NCI-H524 (cell line): ENCODE measurements around the gene WDR90.
A peak's percentile ranks its signal among the peaks of the same experiment; 100 is the strongest.
"Not testable (repeated sequence)": the region's sequence is repeated elsewhere in the genome, so short reads cannot be mapped to it uniquely, and the experiment has no call there.

ENCODE experiments used
- DNase-seq, 2 experiments: peaks; one replicate each; lab custom pipeline; 2025; lab: John Stamatoyannopoulos, UW

WDR90 gene

DNA sequence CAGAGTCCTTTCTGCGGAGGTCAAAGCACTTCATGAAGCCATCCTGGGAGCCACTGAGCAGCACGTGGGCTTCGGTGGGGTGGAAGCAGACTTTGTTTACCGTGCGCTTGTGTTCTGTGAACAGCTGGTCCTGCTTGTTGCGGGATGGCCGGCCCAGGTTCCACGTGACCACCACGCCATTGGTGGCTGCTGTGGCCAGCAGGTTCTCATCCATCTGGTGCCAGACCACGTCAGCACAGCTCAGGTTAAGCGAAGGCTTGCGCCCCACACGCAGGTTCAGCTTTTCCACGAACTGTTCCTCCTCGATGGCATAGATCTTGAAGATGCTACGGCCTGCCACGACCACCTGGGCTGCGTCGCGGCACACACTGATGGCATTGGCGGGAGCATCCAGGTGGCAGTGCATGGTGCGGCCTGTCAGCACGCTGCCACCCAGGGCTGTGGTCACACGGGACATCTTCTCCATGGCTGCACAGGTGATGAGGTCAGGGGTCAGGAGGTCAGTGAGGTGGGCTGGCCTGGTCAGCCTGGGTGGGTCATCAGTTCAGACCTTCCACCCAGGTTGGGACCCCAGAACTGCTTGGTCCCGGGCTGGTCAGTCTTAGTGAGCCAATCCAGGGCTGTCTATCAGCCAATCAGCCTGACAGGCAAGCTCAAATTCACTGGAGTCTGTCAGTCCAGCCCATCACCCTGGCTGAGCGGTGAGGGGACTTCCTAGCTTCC, 40.2 kb downstream of the WDR90 start:
- DNase-seq, result no peak

DNA sequence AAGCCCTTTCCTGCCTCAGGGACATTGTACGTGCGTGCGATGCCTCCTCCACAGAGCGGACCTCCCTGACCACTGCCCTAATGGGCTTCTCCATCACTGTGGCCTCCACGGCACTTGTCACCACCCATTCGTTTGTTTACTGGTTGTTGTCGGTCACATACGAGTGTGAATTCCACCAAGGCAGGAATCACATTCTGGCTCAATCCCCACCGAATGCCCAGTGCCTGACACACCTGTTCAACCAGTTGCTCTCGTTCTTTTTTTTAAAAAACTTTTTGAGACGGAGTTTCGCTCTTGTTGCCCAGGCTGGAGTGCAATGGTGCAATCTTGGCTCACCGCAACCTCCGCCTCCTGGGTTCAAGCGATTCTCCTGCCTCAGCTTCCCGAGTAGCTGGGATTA, 42.1 kb downstream of the WDR90 start:
- not testable (repeated sequence) for DNase-seq

DNA sequence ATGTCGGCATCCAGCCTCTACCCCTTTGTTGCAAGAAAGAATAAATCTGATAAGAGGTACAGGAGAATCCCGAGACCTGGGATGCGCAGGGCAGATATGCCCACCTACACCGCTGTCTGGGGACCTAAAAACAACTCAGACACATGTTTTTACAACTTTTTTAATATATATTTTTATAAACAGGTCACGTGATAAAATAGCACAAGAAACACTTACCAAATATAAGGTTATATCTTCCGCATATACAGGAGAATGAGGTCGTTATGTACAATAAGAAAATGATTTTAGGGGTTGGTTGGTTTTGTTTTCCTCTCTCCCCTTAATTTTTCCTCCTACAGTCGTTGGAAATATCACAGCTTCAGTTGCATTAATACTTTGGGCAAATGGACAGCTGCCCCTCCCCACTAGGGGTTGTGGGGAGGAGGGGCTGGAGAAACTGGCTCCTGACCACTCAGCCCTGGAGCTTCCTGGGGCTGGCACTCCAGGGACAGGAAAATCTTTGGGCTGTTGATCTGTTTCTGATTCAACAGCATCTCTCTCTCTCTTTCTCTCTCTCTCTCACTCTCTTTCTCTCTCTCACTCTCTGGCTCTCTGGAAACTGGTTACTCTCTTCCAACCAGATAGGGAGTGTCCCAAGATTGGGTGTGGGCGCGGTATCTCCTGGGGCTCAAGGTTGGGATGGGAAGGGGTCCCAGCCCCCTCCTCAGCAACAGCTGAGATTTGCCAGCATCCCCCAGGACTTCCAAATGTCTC, 43.4 kb downstream of the WDR90 start:
- DNase-seq, result no peak

DNA sequence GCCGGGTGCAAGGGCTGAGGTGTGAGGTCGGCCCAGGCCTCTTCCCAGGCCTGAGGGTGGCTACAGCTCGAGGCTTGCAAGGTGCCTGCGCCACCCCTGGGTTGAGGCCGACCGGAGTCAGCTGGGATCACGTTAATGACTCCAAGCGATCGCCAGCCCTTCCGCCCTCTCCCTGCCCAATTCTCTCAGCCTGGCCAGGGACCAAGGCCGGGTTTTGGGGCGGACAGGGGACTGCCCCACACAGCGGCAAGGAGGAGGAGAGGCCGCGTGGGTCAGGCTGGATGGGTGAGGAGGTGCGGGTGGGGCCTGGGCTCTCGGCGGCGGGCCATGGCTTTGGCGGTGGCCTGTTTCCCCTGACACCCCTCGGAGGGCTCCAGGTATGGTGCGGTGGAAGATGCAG, 44.2 kb downstream of the WDR90 start:
- DNase-seq, result no peak

DNA sequence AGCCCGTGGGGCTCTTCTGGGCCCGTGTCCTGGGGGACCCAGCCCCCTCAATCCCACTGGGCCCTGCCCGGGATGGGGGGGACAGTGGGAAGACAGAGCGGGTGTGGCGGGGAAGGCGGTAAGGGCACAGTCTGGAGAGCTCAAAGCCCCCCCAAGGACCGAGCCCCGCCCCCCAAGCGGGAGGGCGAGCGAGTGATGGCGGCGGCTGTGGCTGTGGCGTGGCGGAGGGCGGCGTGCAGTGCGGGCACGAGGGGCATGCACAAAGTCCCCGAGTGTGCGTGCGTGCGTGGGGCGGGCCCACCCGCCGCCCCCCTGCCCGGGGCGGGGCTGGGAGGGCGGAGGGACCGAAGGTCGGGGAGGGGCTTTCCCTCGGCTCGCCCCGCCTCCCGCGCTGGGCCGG, 44.6 kb downstream of the WDR90 start:
- DNase-seq, result no peak

DNA sequence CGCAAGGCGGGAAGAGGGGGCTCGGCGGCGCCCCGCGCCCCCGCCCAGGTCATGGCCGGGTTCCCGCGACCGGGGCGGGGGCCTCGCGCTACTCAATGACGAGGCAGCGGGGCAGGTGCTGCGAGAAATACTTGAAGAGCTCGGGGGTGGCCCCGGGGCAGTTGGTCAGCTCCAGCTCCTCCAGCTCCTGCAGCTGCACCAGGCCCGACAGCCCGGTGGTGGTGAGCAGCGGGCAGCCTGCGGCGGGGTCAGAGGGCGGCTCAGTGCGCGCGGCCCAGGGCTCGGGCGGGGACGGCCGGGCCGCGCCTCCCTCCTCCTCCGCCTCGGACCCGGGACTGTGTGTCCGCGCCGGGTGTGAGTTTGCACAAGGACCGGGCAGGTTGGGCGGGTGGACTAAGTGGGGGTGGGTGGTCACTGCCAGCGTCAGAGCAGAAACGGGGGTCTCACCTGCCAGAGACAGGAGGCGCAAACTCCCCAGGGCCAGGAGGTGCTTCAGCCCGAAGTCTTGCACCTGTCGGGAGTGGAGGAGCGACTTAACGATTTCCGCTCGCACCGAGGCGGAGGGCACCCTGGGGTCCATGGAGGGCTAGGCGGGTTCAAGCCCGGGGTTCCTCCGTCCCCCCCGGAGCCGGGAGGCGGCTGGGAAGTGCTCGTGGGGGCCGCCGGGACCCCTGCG, 45.2 kb downstream of the WDR90 start:
- no peak for DNase-seq

DNA sequence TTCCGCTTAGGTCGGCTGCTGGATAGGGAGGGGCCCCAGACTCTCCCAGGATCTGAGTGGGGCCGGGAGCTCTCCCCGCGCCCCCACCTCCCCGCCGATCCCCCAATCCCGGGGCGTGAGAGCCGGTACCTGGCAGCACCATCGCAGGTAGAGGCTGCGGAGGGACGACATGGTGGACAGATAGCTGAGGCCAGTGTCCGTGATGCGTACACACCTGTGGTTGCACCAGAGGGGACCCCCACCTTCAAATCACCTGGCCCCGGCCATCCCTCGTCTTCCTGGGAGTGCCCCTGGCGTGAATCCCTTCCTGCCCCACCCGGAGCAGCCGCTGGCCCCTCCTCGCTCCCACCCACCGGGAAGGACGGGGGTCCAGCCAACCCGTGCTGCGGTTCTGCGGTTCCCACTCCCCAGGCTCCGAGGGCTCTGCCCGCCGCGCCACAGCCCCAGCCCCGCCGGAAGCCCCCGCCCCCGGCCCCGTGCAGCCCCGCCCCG, 45.7 kb downstream of the WDR90 start:
- no peak for DNase-seq

DNA sequence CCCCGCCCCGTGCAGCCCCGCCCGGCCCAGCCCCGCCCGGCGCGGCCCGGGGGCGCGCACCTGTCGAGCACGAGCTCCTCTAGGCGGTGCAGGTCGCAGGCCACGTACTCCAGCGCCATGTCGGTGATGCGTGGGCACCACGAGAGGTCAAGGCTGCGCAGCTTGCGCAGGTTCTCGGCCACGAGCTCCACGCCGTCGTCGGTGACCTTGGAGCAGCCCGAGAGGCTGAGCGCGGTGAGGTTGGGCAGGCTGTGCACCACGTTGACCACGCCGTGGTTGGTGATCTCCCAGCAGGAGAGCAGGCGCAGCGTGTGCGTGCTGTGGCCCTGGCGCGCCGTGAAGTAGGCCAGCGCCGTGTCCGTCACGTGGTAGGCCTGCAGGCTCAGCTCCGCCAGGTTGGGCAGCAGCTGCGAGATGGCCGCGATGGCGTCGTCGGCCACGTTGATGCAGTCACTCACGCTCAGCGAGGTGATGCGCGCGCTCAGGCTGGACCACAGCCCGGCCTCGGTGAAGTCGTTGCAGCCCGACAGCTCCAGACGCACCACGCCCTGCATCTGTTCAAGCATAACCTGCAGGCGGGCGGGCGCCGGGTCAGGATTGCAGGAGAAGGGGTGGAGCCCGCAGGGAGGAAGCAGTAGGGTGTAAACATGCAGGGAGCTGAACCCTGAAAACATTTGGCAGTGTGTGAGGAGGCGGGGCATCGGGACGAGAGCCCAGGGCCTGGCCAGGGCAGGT, 46.4 kb downstream of the WDR90 start:
- no peak for DNase-seq

DNA sequence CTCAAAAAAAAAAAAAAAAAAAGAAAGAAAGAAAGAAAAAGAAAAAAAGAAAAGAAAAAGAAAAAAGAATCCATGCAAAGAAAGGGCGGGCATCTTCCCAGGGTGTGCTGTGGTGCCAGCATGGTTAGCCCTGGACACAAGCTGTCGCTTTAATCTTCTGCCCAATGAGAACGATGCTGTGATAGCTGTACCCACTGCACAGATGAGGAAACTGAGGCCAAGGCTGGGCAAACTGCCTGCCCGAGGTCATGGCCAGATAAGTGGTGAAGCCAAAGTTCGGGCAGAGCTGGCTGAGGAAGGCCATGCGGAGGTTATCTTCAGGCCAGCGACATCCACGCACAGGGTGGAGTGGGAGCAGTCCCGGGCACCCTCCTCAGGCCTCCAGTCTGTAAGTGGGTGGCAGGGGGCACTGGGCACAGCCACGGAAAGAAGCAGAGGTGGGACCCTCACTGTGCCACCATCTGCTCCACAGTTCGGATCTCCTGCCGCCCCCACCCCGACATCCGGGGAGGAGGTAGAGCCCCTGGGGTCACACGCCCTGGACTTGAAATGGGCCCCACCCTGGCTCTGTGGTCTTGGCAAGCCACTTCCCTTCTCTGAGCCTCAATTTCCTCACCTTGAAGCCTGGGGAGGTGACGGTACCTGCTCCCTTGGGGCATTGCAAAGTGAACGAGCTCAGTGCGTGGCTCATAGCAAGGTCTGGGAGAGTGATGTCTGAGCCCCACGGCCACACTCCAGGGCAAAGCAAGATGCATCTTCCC, 49.9 kb downstream of the WDR90 start:
- no peak for DNase-seq

DNA sequence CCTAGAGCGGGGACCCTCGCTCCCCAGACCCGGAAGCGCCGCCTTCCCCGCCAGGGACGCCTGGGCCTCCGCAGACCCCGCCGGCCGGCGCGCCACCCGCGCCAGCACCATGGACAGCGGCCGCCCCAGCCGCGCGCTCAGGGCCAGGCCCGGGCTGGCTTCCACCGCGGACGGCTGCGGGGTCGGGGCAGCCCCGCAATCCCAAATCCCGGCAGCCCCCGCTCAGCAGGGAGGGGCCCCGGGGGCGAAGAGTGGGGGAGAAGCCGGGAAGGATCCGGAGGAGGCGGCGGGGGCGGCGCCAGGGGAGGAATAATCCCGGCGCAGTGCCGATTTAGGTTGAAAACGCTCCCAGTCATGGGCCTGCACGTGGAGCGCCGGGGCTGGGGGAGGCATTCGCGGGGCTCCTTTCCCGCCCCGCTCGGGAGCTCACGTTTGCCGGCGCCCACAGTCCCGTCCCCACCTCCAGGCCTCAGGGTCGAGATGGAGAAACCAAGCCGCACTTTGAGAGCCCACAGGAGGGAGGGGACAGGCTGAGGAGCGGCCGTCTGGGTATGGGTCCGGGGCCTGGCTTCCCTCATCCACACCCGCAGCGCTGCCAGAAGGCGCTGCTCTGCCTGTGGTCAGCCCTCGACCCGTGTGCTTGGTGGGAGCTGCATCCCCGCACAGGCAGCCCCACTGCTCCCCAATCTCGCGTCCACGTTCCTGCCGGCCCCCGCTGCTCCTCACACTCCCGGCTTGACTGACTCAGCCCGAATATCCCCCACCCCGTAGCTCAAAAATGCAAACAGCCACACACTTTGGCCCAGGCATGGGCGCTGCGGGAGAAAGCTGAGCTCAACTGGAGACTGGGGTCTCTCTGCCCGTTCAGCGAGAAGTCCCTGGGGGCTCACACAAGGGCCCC, 51.8 kb downstream of the WDR90 start:
- DNase-seq, result no peak

DNA sequence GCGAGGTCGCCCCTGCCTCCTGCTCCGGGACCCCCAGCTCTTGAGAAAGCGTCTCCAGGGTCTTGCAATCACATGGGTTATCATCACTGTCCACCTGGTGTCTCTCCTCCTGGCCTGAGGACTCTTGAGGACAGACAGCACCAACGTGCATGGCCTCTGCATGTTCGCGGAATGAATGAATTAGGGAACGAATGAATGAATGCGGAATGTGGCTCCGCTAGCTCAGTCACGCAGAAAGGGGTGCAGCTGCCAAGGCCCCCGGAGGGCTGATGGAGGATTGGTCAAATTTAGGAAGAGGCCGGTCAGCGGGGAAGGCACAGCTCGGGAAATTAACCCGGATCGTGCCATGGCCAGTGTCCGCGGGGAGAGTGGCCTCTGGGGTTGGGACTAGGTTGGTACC, 53.2 kb downstream of the WDR90 start:
- no peak for DNase-seq

DNA sequence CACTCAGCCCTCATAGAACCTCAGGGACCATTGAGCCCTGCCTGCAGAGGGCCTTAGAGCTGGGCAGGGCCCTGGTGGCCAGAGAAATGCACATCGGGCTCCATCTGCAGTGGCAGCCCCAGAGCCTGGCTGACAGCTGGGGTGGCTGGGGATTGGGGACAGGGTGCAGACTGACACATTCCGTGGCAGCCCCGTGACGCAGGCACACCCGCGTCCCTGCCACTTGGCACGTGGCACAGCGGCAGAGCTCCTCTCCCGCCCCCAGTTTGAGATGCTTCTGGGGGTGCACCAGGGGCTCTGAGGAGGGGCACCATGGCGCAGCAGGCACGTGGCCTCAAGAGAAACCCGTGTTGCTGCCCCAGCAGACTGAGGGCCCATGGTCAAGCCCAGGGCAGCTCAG, 54.2 kb downstream of the WDR90 start:
- DNase-seq, result no peak

DNA sequence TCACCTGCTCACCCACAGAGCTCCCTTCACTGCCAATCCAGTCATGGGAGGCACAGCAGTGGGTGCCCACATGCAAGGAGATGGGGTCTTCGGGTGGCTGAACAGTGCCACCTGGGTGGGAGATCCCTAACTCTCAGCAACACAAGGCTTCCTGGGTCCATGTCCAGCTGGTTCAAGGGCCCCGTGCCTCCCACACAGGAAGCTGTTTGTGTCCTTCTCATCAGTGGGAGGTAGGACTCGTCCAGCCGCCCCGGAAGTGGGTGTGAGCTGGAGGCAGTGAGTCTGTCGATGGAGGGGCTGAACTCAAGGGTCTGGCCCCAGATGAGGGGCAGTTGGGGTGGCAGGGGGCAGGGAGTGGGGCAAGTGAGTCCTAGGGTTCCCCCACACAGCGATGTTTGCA, 54.9 kb downstream of the WDR90 start:
- DNase-seq, result no peak

DNA sequence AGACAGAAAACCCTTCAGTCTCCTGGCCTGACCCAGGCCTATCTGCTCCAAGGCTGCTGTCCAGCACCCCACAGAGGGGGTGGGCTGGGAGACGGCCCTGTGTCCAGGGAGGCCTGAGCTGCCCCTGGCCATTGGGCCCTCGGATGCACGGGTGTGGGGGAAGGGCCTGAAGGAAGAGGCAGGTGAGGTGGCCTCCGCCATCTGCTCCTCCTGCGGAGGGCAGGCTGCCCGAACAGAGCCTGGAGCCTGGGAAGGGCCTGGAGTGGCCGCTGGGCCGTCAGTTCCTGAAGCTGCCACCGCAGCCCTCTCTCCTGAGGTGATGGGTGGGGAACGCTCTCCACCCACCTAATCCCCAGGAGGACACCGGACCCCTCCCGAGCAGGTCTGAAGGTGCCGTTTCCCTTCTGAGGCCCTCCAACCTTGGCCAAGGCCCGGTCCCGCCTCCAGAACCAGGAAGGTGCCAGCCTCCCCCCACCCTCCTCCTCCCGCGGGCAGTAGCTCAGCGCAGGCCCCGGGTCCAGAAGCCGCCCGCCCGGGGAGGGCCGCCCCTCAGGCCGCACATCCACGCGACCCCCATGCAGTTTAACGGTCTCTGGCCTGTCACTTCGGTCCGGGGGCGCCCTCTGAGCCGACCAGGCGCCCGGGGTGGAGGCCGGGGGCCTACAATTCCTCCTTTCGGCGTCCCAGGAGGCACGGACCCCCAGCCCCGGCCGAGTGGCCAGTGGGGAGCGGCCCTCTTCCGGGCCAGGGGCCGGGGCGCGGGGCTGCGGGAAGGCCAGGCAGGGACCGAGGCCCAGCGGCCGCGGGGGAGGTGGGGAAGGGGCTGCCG, 55.6 kb downstream of the WDR90 start:
- DNase-seq, result peak in 1 of 2 experiments; percentile 35

DNA sequence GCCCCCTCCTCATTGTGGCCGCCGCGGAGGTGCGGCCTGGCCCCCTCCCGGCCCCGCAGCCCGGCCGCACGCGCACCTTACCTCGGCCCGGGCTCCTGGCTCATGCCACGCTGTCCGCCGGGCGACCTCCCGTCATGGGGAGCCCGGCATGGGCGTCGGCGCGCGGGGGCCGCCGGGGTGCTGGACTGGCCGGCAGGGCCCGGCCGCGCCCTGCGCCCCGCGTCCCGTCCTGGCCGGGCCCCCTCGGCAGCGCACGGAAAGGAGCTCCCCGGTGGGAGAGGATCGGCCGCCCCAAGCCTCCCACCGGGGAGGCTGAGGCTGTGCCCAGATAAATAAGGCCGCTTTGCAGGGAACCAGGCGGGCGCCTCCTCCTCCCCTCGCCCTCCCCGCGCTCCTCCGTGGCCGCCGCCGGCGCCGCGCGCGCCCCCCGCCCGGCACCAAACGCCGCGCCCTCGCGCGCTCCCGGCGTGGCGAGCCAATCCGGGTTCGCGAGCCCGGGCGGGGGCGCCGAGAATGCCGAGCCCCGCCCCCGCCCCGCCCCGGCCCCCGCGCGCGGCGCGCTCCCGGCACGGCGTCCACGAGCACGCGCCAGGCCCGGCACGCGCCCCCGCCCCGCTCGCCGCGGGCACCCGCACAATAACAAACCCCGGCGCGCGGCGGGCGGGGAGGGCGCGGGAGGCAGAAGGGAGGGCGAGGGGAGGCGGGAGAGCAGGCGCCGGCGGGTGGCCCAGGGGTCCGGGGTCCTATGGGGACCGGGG, 56.4 kb downstream of the WDR90 start, which contains the start of gene FBXL16:
TSS of gene FBXL16 (minus strand) at position 371 of the 758 bp plus-strand sequence. CDS start 8,396 bp downstream, outside the sequence.
- peak; percentile 53 to 85 for DNase-seq

DNA sequence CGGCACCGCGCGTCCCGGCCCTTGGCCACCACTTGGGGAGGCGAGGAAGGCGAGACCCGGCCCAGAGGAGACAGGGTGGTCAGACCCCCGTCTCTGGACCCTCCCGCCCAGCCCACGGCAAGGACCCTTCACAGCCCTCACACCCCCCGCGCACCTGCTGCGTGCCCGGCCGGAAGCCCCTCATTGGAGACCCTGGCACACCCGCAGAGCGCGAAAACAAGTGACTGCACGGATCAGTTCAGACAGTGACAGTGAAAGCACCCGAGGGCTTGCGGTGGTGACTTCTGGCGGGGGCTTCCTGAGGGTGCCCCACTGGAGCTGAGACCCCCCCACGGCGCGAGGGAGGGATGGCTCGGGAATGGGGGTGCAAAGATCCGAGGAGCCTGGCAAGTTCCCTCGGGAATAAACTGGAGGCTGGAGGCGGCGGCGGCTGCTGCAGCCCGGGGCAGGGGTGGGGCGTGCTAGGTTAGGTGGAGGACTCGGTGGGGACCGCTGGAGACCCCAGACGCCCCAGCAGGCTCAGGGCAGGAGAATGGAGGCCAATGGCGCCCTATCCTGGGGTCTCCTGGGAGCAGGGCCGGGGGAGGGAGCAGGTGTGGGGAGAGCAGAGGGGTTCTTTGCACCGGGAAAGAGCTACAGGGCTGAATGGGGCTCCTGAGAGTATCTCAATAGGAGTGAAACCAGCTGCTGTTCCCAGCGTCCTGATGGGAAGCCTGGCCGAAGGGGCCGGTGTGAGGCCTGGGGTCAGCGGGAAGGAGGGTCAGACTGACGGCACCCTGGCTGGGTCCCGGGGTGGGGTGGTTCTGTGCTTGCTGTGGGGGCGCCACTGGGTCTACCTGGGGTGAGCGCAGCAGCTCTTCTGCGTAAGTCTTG, 57.3 kb downstream of the WDR90 start:
- DNase-seq, result peak in 1 of 2 experiments; percentile 40

DNA sequence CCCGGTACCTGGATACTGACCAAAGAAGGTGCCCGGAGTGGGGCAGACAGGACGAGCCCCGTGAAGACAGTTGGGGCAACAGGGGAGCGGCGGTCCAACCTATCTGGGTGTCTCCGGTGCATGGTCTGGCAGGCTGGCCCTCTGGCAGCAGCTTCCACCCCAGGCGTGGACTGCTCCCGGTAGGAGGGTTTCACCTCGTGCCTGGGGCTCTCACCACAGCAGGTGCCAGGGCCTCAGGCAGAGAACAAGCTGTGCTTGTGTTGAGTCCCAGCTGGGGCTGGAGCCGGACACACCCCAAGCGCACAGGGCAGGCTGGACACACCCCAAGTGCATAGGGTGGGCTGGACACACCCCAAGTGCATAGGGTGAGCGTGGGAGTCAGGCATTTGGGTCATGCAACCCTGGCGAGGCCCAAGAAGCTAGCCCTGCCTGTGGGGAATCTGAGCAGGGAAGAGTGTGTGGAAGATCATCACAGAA, 57.9 kb downstream of the WDR90 start:
- DNase-seq, result peak in 1 of 2 experiments; percentile 36
